Subcutaneous abdominal adipose tissue (tissue), 5 donors: Measurements from ENCODE around the gene U2AF1.
"Not testable (repeated sequence)": the region's sequence is repeated elsewhere in the genome, so short reads cannot be mapped to it uniquely, and the experiment has no call there.

ENCODE experiments used
- H3K27ac ChIP-seq: one replicate; pipeline ENCODE4 v1.7.0; 2013; ENCODE audit warnings: low read depth, mild to moderate bottlenecking, inconsistent platforms, low read length, moderate library complexity
- H3K27me3 ChIP-seq, 5 donors: one replicate each; pipeline ENCODE4 v1.7.0; 2013; ENCODE audit warnings: low read length in 5 of 5, inconsistent platforms in 1 of 5; ENCODE audit not compliant: control insufficient read depth in 5 of 5, insufficient read depth in 4 of 5
- H3K36me3 ChIP-seq, 5 donors: one replicate each; pipeline ENCODE4 v1.7.0; 2013; ENCODE audit warnings: low read length in 5 of 5; ENCODE audit not compliant: control insufficient read depth in 5 of 5, insufficient read depth in 5 of 5
- H3K4me1 ChIP-seq, 5 donors: one replicate each; pipeline ENCODE4 v1.7.0; 2013; ENCODE audit warnings: low read length in 5 of 5, mild to moderate bottlenecking in 3 of 5, moderate library complexity in 1 of 5; ENCODE audit not compliant: control insufficient read depth in 5 of 5, insufficient read depth in 5 of 5
- H3K4me3 ChIP-seq, 5 donors: one replicate each; pipeline ENCODE4 v1.7.0; 2013; ENCODE audit warnings: low read length in 5 of 5, low read depth in 1 of 5
- H3K9ac ChIP-seq, 5 donors: one replicate each; pipeline ENCODE4 v1.7.0; 2013; ENCODE audit warnings: low read length in 5 of 5, mild to moderate bottlenecking in 4 of 5, moderate library complexity in 3 of 5
- H3K9me3 ChIP-seq, 5 donors: one replicate each; pipeline ENCODE4 v1.7.0; 2013; ENCODE audit warnings: low read length in 5 of 5; ENCODE audit not compliant: control insufficient read depth in 5 of 5
- donor health status: healthy.
- donor health status: healthy.
- donor health status: healthy.
- donor health status: healthy.
- donor health status: healthy.

Gene U2AF1

DNA sequence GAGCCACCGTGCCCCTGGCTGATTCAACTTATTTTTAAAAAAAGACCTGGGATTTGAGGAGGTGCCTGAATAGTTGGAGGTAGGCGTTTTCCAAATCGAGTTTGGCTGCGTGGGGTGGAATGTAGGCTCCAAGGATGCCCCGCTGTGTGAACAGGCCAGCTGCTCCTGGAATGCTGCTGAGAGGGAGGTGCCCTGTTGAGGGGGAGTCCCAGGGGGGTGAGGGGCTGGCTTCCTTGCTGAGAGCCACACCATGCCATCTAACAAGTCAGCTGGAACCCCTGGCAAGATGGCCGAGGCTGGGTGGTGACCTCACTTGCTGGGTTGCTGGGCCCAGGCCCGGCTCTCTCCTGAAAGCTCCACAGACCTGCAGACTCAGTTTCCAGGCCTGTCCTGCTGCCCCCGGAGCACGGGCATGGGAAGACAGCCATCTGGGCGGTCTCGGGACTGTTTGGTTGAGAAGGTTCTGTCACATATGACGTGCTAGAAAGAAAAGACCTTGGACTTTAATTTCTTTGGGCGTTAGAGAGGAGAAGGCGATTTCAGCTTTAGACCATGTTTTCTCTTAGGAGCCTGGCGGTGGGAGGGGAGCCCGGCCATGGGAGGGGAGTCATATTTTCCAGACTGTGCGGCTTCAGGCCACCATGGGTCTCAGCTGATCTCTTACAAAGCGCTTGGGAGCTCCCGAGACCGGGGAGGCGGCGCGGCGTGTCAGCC is 24.6 kb downstream of the U2AF1 start:
- not testable (repeated sequence) for H3K27ac ChIP-seq, H3K27me3 ChIP-seq, H3K4me1 ChIP-seq, H3K9me3 ChIP-seq, H3K9ac ChIP-seq, H3K36me3 ChIP-seq, H3K4me3 ChIP-seq

DNA sequence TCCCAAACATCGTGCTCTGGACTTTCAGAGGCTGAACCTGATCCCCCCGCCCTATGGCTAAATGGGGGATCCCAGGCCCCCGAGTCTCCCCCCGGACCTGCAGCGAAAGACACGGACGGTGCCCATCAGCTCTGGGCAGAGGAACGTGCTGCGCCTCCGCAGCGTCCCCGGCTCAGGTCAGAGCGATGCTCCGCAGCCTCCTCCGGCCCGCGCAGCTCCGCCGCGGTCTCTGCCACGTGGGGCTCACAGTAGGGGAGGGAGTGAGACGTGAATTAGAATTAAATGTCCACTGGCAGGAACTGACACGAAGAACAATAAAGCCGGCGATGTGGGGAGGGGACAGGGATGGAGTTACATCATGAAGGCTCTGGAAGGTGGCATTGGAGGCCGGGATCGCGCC is 30.7 kb downstream of the U2AF1 start:
- not testable (repeated sequence) for H3K27me3 ChIP-seq, H3K36me3 ChIP-seq, H3K4me3 ChIP-seq, H3K4me1 ChIP-seq, H3K9me3 ChIP-seq, H3K9ac ChIP-seq, H3K27ac ChIP-seq

DNA sequence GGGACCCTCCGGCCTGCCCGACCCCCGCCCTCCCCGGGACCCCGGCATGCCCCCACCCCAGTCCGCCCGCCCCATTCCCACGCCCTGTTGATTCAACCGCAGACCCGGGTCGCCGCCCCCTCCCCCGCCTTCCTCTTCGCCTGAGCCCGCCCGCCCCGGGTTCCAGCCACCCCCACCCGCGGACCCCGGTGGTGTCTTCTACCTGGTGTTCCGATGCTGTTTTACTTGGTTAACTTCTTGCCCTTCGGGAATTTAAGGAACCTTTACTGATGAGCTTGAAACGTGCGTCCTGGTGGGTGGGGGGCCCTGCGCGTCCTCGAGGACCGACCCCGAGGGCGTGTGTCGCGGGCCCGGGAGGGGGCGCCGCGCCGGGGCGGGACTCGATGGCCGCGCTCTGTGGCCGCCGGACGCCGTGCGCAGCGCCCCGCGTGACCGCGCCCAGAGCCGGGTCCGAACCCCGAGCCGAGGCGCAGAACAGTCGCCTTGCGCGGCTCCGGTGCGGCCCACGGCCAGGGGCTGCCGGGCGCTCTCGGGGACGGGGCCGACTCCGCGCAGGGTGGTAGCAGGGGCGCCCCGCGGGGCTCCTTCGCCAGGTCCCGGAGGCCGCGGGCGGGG is 31.2 kb downstream of the U2AF1 start:
- not testable (repeated sequence) for H3K36me3 ChIP-seq, H3K27me3 ChIP-seq, H3K27ac ChIP-seq, H3K9ac ChIP-seq, H3K9me3 ChIP-seq, H3K4me3 ChIP-seq, H3K4me1 ChIP-seq

DNA sequence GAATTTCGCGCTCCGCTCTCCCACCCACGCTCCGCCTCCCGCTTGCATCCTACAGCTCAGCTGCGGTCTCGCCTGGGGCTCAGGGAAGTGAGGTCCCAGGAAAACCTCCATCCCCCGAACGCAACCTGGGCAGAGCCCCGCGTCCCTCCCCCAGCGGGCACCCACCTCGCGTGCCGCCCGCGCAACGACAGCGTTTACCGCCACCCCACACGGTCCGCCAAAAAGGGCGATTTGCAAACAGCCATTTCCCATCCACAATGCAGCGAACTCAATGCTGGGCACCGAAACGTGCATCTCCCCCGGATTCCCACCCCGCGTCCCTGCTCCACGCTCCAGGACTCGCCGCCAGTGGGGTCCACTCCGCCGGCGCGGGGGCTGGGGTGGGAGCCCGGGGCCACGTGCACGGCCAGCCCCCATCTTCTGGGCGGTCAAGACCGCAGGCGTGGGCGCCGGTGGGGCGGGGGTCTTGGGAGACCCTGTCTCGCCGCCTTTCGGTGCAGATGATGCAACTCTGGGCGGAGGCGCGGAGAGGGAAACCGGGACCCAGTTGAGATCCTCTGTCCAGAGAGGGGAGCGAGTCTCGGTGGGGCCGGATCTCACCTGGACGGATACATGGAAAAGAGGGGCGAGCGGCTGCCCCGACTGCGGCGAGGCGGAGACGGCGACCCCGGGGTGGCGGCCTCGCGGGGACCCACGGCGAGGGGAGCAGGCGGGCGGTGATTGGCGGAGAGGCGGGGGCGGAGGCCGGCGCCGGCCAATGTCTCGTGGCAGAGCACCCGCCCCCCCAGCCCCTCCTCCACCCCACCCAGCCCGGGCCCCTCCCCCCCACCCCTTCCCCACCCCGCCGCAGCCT is 32.0 kb downstream of the U2AF1 start, which contains the start of gene CBS:
CBS (minus strand) TSS at position 666 of the 853 bp plus-strand sequence. CDS start 3,642 bp downstream, outside the sequence.
- not testable (repeated sequence) for H3K9me3 ChIP-seq

DNA sequence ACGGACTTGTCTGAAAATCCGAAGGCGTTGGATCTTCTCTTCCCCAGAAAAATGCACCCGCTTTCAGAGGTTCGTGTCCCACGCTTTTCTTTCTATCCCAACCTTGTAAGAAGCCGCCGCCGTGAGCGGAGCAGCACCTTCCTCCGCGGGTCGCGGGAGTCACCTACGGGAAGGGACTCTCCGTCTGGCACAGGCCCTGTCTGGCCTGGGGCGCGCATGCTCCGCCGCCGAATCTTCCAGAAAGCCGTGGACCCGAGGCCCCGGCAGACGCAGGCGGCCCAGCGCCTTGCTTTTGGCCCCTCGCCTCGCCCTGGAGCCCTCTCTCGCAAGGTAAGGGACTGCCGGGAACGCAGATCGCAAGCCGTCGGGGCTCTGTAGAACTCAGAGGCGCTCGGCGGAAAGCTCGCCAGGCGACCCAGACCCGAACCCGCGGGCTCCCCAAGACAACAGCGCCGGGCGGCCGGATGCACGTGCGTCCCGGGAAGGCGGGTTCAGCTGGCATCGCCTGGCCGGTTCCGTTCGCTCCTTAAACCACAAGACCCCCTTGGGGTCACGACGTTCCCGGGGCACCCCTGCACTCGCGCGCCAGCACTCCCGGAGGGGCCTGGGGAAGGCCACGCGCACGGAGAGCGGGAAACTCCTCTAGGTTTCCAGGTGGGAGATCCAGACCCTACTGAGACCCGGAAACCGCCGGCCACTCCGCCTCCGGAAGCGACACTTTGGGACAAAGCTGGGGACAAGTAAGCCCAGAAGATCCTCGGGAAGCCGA is 32.8 kb downstream of the U2AF1 start:
- not testable (repeated sequence) for H3K27me3 ChIP-seq, H3K4me3 ChIP-seq, H3K36me3 ChIP-seq, H3K4me1 ChIP-seq, H3K9ac ChIP-seq, H3K27ac ChIP-seq, H3K9me3 ChIP-seq

More for the DNA sequence above, 32.0 kb downstream of the U2AF1 start, which contains the start of gene CBS:
- not testable (repeated sequence) for H3K4me1 ChIP-seq, H3K27ac ChIP-seq, H3K9ac ChIP-seq, H3K27me3 ChIP-seq, H3K4me3 ChIP-seq, H3K36me3 ChIP-seq

DNA sequence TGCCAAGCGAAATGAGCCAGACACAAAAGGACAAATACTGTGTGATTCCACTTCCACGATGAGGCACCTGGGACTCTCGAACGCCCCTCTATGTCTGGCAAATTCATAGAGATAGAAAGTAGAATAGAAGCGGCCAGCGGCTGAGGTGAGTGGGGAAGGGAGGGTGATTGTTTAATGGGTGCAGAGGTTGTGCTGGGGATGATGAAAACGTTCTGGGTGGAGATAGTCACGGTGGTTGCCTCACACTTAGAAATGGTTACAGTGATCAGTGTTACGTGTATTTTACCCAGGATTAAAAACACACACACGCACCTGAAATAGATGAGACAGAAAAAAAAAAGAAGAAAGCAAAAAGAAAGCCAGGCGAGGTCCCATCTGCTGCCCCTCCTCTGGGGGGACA is 34.6 kb downstream of the U2AF1 start:
- not testable (repeated sequence) for H3K27me3 ChIP-seq, H3K36me3 ChIP-seq, H3K27ac ChIP-seq, H3K4me1 ChIP-seq, H3K4me3 ChIP-seq, H3K9ac ChIP-seq, H3K9me3 ChIP-seq

DNA sequence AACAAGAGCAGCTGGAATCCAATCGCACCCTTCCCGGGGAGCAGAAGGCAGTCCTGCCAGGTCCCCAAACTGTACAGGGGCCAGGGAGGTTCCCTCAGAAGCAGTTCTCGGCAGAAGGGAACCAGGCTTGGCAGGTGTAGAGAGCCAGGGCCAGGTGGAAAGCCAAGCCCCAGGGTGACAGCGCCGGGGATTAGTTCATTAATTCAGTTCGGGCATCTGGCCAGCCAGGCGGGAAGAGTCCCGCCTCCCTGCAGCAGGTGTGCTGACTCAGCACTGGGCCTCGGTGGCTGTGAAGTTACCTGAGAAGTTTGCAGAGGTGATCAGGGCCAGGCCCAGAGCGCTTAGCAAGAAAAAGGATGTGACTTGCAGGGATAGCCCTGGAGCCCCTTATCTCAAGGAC is 37.7 kb downstream of the U2AF1 start:
- H3K4me3 ChIP-seq, H3K9me3 ChIP-seq, H3K27ac ChIP-seq, H3K4me1 ChIP-seq, H3K36me3 ChIP-seq, H3K9ac ChIP-seq, H3K27me3 ChIP-seq: not testable (repeated sequence)

DNA sequence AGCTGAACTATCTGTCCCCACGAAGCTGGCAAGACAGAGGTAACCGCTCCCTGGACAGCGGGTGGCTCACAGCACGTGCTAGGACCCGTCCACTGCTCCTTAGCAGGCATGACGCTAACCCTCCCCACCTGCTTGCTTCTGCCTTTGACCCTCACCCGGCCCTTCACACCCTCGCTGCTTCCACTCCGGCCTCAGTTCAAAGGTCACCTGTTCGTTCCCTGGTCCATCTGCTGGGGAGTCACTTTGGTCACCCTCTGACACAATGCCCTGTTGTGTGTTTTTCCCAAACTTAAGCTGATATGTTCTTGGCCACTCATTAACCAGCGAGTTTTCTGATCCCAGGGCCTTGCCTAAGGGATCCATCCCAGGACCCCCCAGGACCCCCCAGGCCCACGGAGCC is 39.3 kb downstream of the U2AF1 start:
- H3K27ac ChIP-seq, H3K27me3 ChIP-seq, H3K9me3 ChIP-seq, H3K4me1 ChIP-seq, H3K4me3 ChIP-seq, H3K36me3 ChIP-seq, H3K9ac ChIP-seq: not testable (repeated sequence)

DNA sequence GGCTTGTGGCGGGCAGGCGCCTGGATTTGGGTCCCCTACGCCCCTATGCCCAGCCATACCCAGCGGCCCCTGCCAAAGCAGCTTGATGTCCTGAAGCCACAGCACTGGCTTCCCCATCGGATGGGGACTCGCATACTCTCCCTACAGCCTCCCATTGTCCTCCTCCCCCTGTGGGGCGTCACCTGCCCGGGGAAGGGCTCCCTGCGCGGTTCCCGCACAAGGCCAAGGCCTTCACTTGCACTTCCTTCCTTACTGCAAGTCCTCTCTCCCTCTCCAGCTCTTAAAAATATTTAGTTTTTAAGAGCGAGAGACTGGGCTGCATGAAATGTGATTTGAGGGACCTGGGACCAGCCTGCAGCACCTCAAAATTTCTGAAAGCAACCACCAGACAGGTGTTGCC is 40.7 kb downstream of the U2AF1 start:
- not testable (repeated sequence) for H3K27ac ChIP-seq, H3K4me1 ChIP-seq, H3K9me3 ChIP-seq, H3K36me3 ChIP-seq, H3K27me3 ChIP-seq, H3K4me3 ChIP-seq, H3K9ac ChIP-seq

DNA sequence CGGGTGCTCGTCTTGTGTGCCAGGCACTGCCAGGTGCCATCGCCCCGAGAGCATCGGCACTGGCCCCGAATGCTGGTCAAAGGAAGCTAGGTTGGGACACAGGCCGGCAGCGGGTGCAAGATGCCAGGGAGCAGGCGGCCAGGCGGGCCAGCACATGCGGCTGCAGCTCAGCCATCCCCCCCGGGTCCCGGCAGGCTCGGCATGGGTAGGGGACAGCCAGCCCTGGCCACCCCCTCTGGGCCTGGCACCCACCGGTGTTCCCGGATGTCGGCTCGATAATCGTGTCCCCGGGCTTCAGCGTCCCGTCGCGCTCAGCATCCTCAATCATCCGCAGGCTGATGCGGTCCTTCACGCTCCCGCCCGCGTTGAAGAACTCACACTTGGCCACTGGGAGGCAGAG is 41.4 kb downstream of the U2AF1 start:
- not testable (repeated sequence) for H3K27me3 ChIP-seq, H3K9me3 ChIP-seq, H3K9ac ChIP-seq, H3K27ac ChIP-seq, H3K4me1 ChIP-seq, H3K4me3 ChIP-seq, H3K36me3 ChIP-seq
